NT2/D1 (cell line): Measurements from ENCODE around the gene CNTN3.
A peak's percentile ranks its signal among the peaks of the same experiment; 100 is the strongest.

Experiments
- DNase-seq: peaks from one replicate; pipeline ENCODE4 v3.0.0-alpha.2; 2011; ENCODE audit warnings: low read depth, low spot score
- H3K27me3 ChIP-seq: 2 replicates; pipeline ENCODE4 v1.6.0; 2011; ENCODE audit warnings: mild to moderate bottlenecking; ENCODE audit not compliant: insufficient read length, insufficient read depth
- H3K36me3 ChIP-seq: 2 replicates; pipeline ENCODE4 v1.6.1; 2011; ENCODE audit warnings: mild to moderate bottlenecking, low read length, mixed read lengths; ENCODE audit not compliant: insufficient read depth, insufficient read length
- H3K4me1 ChIP-seq: 2 replicates; pipeline ENCODE4 v1.5.1; 2011; ENCODE audit not compliant: insufficient read depth, insufficient read length
- H3K4me3 ChIP-seq: 2 replicates; pipeline ENCODE4 v1.5.1; 2011; ENCODE audit warnings: low read depth; ENCODE audit not compliant: insufficient read length
- H3K9ac ChIP-seq: 2 replicates; pipeline ENCODE4 v1.6.0; 2011; ENCODE audit warnings: low read depth; ENCODE audit not compliant: insufficient read length
- H3K9me3 ChIP-seq: 2 replicates; pipeline ENCODE4 v1.5.1; 2011; ENCODE audit warnings: mild to moderate bottlenecking, low read length; ENCODE audit not compliant: insufficient read depth
- SUZ12 ChIP-seq: IDR thresholded peaks from 2 replicates; pipeline ENCODE4 v1.6.1; 2011; ENCODE audit not compliant: insufficient read length, insufficient read depth; ENCODE audit errors: extremely low read depth
- YY1 ChIP-seq: IDR thresholded peaks from 2 replicates; pipeline ENCODE4 v1.6.1; 2011; ENCODE audit not compliant: insufficient read length, insufficient read depth
- ZNF274 ChIP-seq: IDR thresholded peaks from 2 replicates; pipeline ENCODE4 v1.6.1; 2011; ENCODE audit warnings: mild to moderate bottlenecking, low read depth, low read length

CNTN3 gene

GRCh38 chr3:74614107-74614967 is at the start of gene CNTN3:
Gene CNTN3 (minus strand): TSS chr3:74614659. CDS start chr3:74521112, 93,547 bp downstream.
- peaks cover 53% of the 10 kb centered on the region for H3K27me3 ChIP-seq
- H3K9me3 ChIP-seq, result no peaks in the 10 kb centered on the region
- H3K4me3 ChIP-seq, result peak within 1 kb of the TSS; percentile 45
- TF ChIP-seq ZNF274, result no peak
- TF ChIP-seq SUZ12, result no peak
- no peak for TF ChIP-seq YY1
- H3K4me1 ChIP-seq, result no peaks in the 10 kb centered on the region
- H3K36me3 ChIP-seq, result no peaks in the 10 kb centered on the region
- H3K9ac ChIP-seq, result peak within 1 kb of the TSS; percentile 39
- peak; percentile 23 for DNase-seq

GRCh38 chr3:74663178-74663577 is 48.7 kb upstream of the CNTN3 start:
- H3K4me3 ChIP-seq, result no peak overlapping the region
- peaks cover 16% of the 10 kb centered on the region for H3K9me3 ChIP-seq
- no peaks in the 10 kb centered on the region for H3K27me3 ChIP-seq
- no peaks in the 10 kb centered on the region for H3K4me1 ChIP-seq
- no peak for DNase-seq
- no peak overlapping the region for H3K9ac ChIP-seq
- H3K36me3 ChIP-seq, result no peaks in the 10 kb centered on the region
- TF ChIP-seq YY1 (no peak), SUZ12 (no peak), ZNF274 (no peak)

DNA sequence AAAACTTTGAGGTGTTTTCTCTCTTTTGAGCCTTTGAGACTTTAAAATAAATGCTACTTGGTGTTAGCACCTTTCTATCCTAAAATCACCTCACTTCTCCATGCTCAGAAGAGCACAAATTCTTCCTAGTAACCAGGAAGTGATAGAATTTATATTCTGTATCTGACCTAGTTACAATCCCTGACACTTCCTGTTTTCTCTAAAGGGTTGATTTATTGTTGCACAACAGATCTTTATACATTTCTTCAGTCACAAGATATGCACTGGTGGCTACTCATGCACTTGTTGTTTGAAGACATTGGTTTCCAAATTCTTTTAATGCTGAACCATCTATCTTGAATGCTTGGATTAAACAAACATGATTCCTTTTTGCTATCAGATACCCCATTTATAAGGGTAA is 47.2 kb upstream of the CNTN3 start:
- Histone ChIP-seq H3K9me3 (peaks cover 2% of the 10 kb centered on the region; the same call in 1 of the 2 replicates), H3K4me3 (no peak overlapping the region), H3K36me3 (no peaks in the 10 kb centered on the region), H3K27me3 (no peaks in the 10 kb centered on the region), H3K9ac (no peak overlapping the region), H3K4me1 (no peaks in the 10 kb centered on the region)
- no peak for DNase-seq
- no peak for TF ChIP-seq SUZ12
- TF ChIP-seq YY1, result no peak
- no peak for TF ChIP-seq ZNF274

- H3K36me3 ChIP-seq, result no peaks in the 10 kb centered on the region
- no peak overlapping the region for H3K4me3 ChIP-seq
- no peak for DNase-seq
- no peaks in the 10 kb centered on the region for H3K4me1 ChIP-seq
- no peak overlapping the region for H3K9ac ChIP-seq
- no peaks in the 10 kb centered on the region for H3K27me3 ChIP-seq
- no peaks in the 10 kb centered on the region for H3K9me3 ChIP-seq
- TF ChIP-seq SUZ12 (no peak), ZNF274 (no peak), YY1 (no peak)
These were observed 37.4 kb upstream of the CNTN3 start for GRCh38 chr3:74651885-74652284.

GRCh38 chr3:74651292-74651691 is 36.8 kb upstream of the CNTN3 start:
- Histone ChIP-seq H3K36me3 (no peaks in the 10 kb centered on the region), H3K4me3 (no peak overlapping the region), H3K27me3 (no peaks in the 10 kb centered on the region), H3K9me3 (no peaks in the 10 kb centered on the region), H3K4me1 (no peaks in the 10 kb centered on the region), H3K9ac (no peak overlapping the region)
- TF ChIP-seq SUZ12, result no peak
- no peak for TF ChIP-seq ZNF274
- TF ChIP-seq YY1, result no peak
- DNase-seq, result no peak

DNA sequence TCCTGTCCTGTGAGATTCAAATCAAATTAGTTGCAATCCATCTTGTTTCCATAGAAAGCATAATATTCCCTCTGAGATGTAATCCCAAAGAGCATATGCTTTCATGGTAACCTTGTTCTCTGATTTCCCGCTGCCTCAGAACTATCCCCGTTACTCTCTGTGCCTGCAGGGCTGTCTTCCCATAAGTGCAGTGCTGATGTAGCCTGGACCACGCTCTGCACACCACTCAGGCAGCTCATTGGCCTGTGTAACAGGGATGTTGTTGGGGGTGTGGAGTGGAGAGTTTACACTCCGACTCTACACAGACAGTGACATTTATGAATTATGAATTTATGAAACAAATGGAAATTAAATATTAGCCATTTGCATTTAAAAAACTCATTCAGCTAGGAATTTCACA is 33.6 kb upstream of the CNTN3 start:
- Histone ChIP-seq H3K4me1 (no peaks in the 10 kb centered on the region), H3K27me3 (no peaks in the 10 kb centered on the region), H3K9ac (no peak overlapping the region), H3K9me3 (no peaks in the 10 kb centered on the region), H3K4me3 (no peak overlapping the region), H3K36me3 (no peaks in the 10 kb centered on the region)
- no peak for TF ChIP-seq YY1
- TF ChIP-seq SUZ12, result no peak
- DNase-seq, result no peak

GRCh38 chr3:74646094-74646493 is 31.6 kb upstream of the CNTN3 start:
- H3K9ac ChIP-seq, result no peak overlapping the region
- no peaks in the 10 kb centered on the region for H3K9me3 ChIP-seq
- no peak for DNase-seq
- H3K4me1 ChIP-seq, result no peaks in the 10 kb centered on the region
- H3K36me3 ChIP-seq, result no peaks in the 10 kb centered on the region
- no peaks in the 10 kb centered on the region for H3K27me3 ChIP-seq
- TF ChIP-seq ZNF274, result no peak
- TF ChIP-seq SUZ12, result no peak
- TF ChIP-seq YY1, result no peak
- H3K4me3 ChIP-seq, result no peak overlapping the region
